HUDEP-2 (cell line): ENCODE data around the gene PLEKHA7.

ENCODE experiments used
- DNase-seq, 76 experiments: peaks; one replicate each; lab custom pipeline; 2025; ENCODE audit not compliant: unreplicated experiment in 76 of 76; lab: John Stamatoyannopoulos, UW

Gene PLEKHA7

DNA sequence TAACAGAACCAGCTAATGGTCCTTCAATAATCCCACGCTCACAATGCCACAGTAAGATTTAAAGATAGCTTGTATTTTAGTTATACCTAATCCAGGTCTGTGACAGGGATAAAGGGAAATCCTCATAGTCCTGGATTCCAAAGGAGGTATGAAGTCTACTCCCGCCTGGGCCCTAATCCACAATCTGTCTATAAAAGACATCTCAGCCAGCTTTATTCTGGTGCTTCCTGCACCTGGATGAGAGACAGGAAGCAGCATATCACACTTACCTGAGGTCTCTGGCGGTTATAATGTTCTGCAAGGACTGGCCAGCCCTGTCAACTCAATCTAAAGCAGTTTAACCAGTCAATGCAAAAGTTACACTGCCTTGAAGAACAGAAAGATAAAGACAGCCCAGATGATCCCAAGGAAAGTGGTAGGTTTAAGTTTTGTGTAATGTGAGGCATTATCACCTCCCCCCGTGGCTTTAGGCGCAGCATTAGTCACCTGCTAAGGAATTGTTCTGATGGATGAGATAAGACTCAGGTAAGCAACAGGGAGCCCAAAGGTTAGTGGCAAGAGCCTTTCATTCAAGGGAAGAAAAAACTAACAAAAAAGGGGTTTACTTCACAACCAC, 57.6 kb downstream of the PLEKHA7 start:
- no peak for DNase-seq

DNA sequence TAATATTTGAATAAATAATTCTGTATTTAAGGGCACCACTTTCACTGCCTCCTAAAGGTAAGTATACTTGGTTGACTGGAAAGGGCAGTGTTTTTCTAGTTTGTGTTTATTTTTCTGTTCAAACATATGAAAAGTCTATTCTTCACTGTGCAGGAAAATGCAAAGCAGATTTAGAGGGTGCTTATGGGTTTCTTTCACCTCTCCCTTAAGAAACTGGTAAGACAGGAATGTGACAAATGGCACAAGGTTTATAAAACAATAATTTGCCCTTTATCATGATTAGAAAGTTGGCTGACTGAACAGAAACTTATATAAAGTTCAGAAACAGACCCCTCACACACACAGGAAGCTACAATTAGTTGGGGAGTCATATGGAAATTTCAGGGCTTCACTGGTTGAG, 60.6 kb downstream of the PLEKHA7 start:
- DNase-seq, result no peak

DNA sequence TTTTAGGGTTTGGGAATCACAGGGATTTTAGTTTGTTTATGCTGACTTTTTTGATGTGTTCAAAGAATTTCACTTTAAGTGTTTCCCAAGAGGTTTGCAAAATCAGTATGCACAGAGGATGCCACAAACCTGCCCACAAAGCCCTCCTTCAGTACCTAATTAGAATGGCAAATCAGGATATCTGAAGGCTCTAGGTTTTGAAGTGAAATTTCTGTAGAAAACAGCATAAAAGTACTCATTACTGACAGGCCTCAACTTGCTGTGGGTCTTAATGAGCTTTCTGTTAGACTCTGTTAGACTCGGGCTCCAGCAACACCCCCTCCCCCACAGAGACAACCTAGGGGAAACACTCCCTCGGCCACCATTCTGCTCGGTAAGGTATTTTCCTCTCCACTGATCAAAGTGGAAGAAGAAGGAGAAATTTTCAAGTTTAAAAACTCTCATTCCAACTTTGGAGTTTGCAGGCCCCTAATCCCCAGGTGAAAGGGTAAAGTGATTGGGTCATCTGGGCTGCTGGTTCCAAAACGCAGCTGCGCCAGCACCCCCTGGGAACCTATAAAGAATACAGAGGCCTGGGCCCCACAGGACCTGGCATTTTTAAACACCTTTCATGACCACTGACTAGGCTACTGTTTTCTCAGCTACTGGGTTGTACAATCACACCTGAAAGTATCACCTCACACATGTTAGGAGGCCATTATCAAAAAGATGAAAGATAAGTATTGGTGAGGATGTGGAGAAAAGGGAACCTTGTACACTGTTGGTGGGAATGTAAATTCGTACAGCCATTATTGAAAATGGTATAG, 67.5 kb downstream of the PLEKHA7 start:
- DNase-seq, result no peak

- DNase-seq, result peak in 35 of 76 experiments; percentile 2 to 44 (median 12)
Measured at GRCh38 chr11:16945671-16946469, 68.3 kb downstream of the PLEKHA7 start.

GRCh38 chr11:16942911-16943310, 71.3 kb downstream of the PLEKHA7 start:
- no peak for DNase-seq

- no peak for DNase-seq
Measured at GRCh38 chr11:16942342-16942741, 71.9 kb downstream of the PLEKHA7 start.

DNA sequence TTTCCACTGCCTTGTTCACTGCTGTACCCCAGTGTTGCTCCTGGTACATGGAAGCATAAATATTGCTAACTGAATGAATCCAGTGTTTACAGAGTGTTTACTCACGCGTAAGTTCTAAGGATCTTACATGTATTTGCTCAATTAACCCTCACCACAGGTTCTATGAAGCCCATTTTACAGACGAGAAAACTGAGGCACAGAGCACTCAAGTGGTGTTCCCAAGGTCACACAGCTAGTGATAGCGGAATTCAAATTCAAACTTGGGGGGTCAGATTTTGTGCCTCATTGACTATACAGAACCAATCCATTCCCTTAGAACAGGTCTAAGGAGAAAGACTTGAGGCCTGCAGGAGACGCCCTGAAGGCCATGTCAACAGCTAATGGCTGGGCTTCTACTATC, 72.3 kb downstream of the PLEKHA7 start:
- no peak for DNase-seq

DNA sequence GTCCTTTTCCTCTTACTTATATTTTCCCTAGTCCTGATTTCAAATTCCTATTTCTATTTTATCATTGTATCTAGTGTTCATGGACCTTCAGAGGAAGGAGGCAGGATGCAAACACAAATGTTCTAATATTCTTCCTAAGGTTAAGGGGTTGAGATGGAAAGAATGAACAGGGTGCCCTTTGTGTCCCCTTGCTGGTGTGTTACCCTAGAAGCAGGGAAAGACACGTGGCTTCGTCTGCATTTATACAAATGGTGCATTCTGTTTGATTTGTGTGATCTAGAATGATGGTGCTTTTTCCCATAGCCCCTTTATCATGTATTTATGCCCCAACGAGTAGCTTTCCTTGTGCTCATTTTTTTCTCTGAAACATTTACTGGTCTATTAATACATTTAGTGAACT, 76.2 kb downstream of the PLEKHA7 start:
- no peak for DNase-seq

DNA sequence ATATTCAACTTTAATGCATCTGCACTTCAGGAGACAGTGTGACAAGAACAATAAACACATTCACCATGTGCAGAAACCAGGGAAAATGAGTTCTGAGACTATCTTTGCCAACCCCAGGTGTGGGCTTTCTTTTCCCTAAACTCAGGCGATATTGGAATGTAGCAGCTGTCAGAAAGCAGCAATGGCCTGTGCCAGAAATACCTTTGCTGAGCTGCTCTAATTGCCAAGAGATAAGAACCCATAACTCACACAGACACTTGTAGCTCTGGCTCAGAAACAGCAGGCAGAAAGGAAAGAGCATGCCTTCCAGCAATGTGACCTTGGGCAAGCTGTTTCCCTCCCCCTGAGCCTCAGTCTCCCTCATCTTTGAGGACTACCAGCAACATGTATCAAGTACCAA, 77.6 kb downstream of the PLEKHA7 start:
- no peak for DNase-seq

DNA sequence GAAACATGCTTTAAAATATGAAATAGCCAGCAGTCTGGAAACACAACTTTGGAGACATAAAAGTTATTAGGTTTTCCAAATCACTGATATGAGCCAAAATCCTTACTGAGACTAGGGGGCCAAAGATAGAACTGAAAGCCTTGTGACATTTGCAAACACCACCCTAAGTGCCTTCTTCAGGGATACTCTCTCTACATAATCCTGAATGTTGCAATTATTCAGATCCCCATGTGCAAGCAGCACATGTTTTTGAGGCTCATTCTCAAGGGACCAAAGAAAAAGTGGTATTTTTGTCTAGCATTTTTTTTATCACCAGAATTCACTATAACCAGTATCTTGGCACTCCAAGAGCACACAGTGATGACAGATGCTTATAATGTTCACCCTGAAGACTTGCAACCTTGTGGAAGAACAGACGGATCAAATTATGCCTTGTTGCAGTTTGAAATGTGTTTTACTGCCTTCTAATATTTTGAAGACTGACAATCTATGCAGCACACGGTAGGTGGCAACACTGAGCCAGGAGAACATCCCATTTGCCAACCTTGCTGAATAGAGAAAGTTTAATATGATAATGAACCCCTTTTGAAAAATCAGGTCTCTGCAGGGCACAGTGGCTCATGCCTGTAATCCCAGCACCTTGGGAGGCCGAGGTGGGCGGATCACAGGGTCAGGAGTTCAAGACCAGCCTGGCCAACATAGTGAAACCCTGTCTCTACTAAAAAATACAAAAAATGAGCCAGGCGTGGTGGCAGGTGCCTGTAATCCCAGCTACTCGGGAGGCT, 78.5 kb downstream of the PLEKHA7 start:
- peak in 5 of 76 experiments; percentile 0 to 22 (median 6) for DNase-seq

GRCh38 chr11:16933756-16934603, 80.2 kb downstream of the PLEKHA7 start:
- DNase-seq, result no peak

GRCh38 chr11:16933291-16933690, 80.9 kb downstream of the PLEKHA7 start:
- DNase-seq, result no peak

DNA sequence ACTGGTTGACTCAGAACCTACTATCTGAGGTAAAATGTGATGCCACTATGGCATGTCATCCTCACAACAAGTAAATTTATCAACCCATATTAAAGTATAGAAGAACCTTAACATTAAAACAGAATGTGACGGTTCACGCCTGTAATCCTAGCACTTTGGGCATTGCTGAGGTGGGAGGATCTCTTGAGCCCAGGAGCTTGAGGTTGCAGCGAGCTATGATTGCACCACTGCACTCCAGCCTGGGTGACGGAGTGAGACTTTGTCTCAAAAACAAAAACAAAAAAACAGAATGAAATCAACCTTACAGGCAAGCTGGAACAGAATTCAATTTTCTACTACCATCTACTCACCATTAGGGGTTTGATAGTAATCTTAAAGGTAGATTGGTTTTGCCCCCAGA, 86.2 kb downstream of the PLEKHA7 start:
- no peak for DNase-seq

- no peak for DNase-seq
Measured at GRCh38 chr11:16926883-16927626, 87.2 kb downstream of the PLEKHA7 start.

- peak in 2 of 76 experiments; percentile 3 to 4 for DNase-seq
Measured at GRCh38 chr11:16925561-16926065, 88.6 kb downstream of the PLEKHA7 start.

GRCh38 chr11:16924826-16925560, 89.2 kb downstream of the PLEKHA7 start:
- DNase-seq, result no peak

- DNase-seq, result no peak
Measured at GRCh38 chr11:16924462-16924825, 89.8 kb downstream of the PLEKHA7 start.

DNA sequence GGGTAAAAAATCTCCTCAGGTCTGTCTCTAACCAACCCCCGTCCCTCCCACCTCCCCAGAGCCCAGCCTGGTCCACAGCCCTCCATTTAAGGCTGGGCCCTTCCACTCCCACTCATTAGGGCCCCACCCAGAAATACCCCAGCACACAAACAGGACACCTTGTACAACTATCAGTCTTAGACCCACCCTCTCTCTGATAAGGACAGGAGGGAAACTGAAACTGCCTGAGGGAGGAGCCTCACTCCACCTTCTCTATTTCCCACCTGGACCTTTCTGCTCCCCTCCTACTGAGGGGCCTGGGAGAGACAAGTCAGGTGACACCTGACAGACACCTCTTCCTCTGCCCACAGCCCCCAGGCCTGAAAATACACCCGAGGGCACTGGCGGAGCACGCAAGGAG, 90.2 kb downstream of the PLEKHA7 start:
- no peak for DNase-seq
